SK-N-SH (cell line): Measurements from ENCODE around the gene C3orf85. TPM values are rescaled to one million over a fixed set of nuclear protein-coding genes. Genes with fewer than 3 reads are reported as not detected.

Experiments used
- CTCF ChIA-PET: fragments of 300-600, 350-600 bp; formaldehyde crosslinking; extraction: SDS; loops from one replicate; lab custom pipeline; 2021; lab: Yijun Ruan, JAX
- POLR2A ChIA-PET: fragments of 350-600 bp; sonication (Branson Sonifier 250); formaldehyde crosslinking; extraction: SDS; loops from one replicate; lab custom pipeline; 2020; ENCODE audit warnings: antibody characterized with exemption, inconsistent platforms; lab: Yijun Ruan, JAX
- DNase-seq: peaks from one replicate; pipeline ENCODE4 v3.0.0; 2012
- H2AFZ ChIP-seq: fragments of 200-600 bp; sonication (generic); 2 replicates; pipeline ENCODE4 v1.8.1; 2016; ENCODE audit warnings: antibody characterized with exemption, mild to moderate bottlenecking, low read depth
- H3F3A ChIP-seq: fragments of 200-600 bp; sonication (generic); replicated peaks from 2 replicates; pipeline ENCODE3; 2016; ENCODE audit warnings: antibody characterized with exemption, mild to moderate bottlenecking; ENCODE audit not compliant: insufficient read depth
- H3K27ac ChIP-seq, 2 experiments: fragments of 200-500 bp in 1 of 2; fragments of 200-600 bp in 1 of 2; sonication (Bioruptor generic) in 1 of 2; sonication (generic), shearing (Covaris generic) in 1 of 2; 2 replicates each; pipeline versions ENCODE4 v1.5.1 to v1.6.1; 2014 to 2016; ENCODE audit warnings: low read depth in 2 of 2, inconsistent platforms in 1 of 2, low read length in 1 of 2, mild to moderate bottlenecking in 1 of 2, mixed read lengths in 1 of 2
- H3K27me3 ChIP-seq: fragments of 200-600 bp; sonication (generic), shearing (Covaris generic); 2 replicates; pipeline ENCODE4 v1.6.1; 2016; ENCODE audit warnings: mixed run types; ENCODE audit not compliant: insufficient read depth
- H3K36me3 ChIP-seq, 2 experiments: fragments of 200-500 bp in 1 of 2; fragments of 200-600 bp in 1 of 2; sonication (Bioruptor generic) in 1 of 2; sonication (generic) in 1 of 2; replicated peaks in 1 of 2; 2 replicates each; pipeline versions ENCODE3 to v1.5.1; 2014 to 2016; ENCODE audit warnings: low read length in 1 of 2, mild to moderate bottlenecking in 1 of 2; ENCODE audit not compliant: insufficient read depth in 2 of 2, control insufficient read depth in 1 of 2
- H3K4me1 ChIP-seq, 2 experiments: fragments of 200-500 bp in 1 of 2; fragments of 200-600 bp in 1 of 2; sonication (Bioruptor generic) in 1 of 2; sonication (generic), shearing (Covaris generic) in 1 of 2; 2 replicates each; pipeline versions ENCODE4 v1.5.1 to v1.6.1; 2014 to 2016; ENCODE audit warnings: low read depth in 1 of 2, low read length in 1 of 2, mixed run types in 1 of 2; ENCODE audit not compliant: insufficient read depth in 2 of 2, control insufficient read depth in 1 of 2
- H3K4me2 ChIP-seq: fragments of 200-600 bp; sonication (generic), shearing (Covaris generic); 2 replicates; pipeline ENCODE4 v1.6.1; 2017; ENCODE audit warnings: mixed run types
- H3K4me3 ChIP-seq, 2 experiments: fragments of 200-500 bp in 1 of 2; fragments of 200-600 bp in 1 of 2; sonication (Bioruptor generic) in 1 of 2; sonication (generic), shearing (Covaris generic) in 1 of 2; 2 replicates each; pipeline versions ENCODE4 v1.5.1 to v1.8.1; 2014 to 2016; ENCODE audit warnings: low read depth in 2 of 2, inconsistent platforms in 1 of 2, low read length in 1 of 2, mild to moderate bottlenecking in 1 of 2, mixed read lengths in 1 of 2, moderate library complexity in 1 of 2
- H3K79me2 ChIP-seq: fragments of 200-600 bp; sonication (generic); 2 replicates; pipeline ENCODE4 v1.8.1; 2017; ENCODE audit warnings: mild to moderate bottlenecking; ENCODE audit not compliant: insufficient read depth
- H3K9ac ChIP-seq: fragments of 200-600 bp; sonication (generic); 2 replicates; pipeline ENCODE4 v1.6.1; 2017; ENCODE audit warnings: mixed run types
- H3K9me2 ChIP-seq: fragments of 200-600 bp; sonication (generic); 2 replicates; pipeline ENCODE4 v1.6.1; 2017; ENCODE audit warnings: mixed run types
- H3K9me3 ChIP-seq: fragments of 200-600 bp; sonication (generic); 2 replicates; pipeline ENCODE4 v1.6.1; 2017; ENCODE audit warnings: mixed run types, mild to moderate bottlenecking, moderate library complexity
- H4K20me1 ChIP-seq: fragments of 200-600 bp; sonication (generic); 2 replicates; pipeline ENCODE4 v1.6.1; 2017; ENCODE audit warnings: mild to moderate bottlenecking, mixed run types; ENCODE audit not compliant: insufficient read depth
- CHD2 ChIP-seq: fragments of 150-350 bp; IDR thresholded peaks from 2 replicates; pipeline ENCODE4 v1.6.1; 2018; ENCODE audit warnings: low read length; ENCODE audit not compliant: partially characterized antibody
- ELF1 ChIP-seq: IDR thresholded peaks from 2 replicates; pipeline ENCODE4 v1.4.0; 2012
- EZH2phosphoT487 ChIP-seq: fragments of 200-600 bp; sonication (generic); IDR thresholded peaks from 2 replicates; pipeline ENCODE4 v1.6.1; 2017; ENCODE audit warnings: low read depth, mixed run types, mild to moderate bottlenecking, antibody characterized with exemption, moderate library complexity, borderline replicate concordance
- FOXJ3 ChIP-seq: sonication (generic); formaldehyde crosslinking; IDR thresholded peaks from 2 replicates; pipeline ENCODE4 v1.5.1; 2020; ENCODE audit warnings: mild to moderate bottlenecking, missing genetic modification reagents
- GABPA ChIP-seq: IDR thresholded peaks from 2 replicates; pipeline ENCODE4 v1.4.0; 2012; ENCODE audit warnings: low read depth, mild to moderate bottlenecking
- IRF3 ChIP-seq: fragments of 150-350 bp; IDR thresholded peaks from 2 replicates; pipeline ENCODE4 v1.6.1; 2016; ENCODE audit warnings: mild to moderate bottlenecking, low read depth, low read length
- MAX ChIP-seq: IDR thresholded peaks from 2 replicates; pipeline ENCODE4 v1.4.0; 2012; ENCODE audit warnings: low read depth
- MEF2A ChIP-seq: IDR thresholded peaks from 2 replicates; pipeline ENCODE4 v1.4.0; 2012; ENCODE audit warnings: low read depth, borderline replicate concordance
- NRF1 ChIP-seq: IDR thresholded peaks from 2 replicates; pipeline ENCODE4 v1.6.1; 2012; ENCODE audit warnings: low read depth, mild to moderate bottlenecking, low read length
- PBX3 ChIP-seq: IDR thresholded peaks from 2 replicates; pipeline ENCODE4; 2012
- POLR2AphosphoS5 ChIP-seq: IDR thresholded peaks from 2 replicates; pipeline ENCODE4 v1.6.1; 2012; ENCODE audit warnings: low read depth, low read length
- RAD21 ChIP-seq: IDR thresholded peaks from 2 replicates; pipeline ENCODE4 v1.6.1; 2012; ENCODE audit warnings: mild to moderate bottlenecking, low read length
- REST ChIP-seq: IDR thresholded peaks from 2 replicates; pipeline ENCODE4 v1.6.1; 2012; ENCODE audit warnings: mild to moderate bottlenecking, low read depth, low read length, moderate library complexity
- RFX5 ChIP-seq: IDR thresholded peaks from 2 replicates; pipeline ENCODE4 v1.6.1; 2012; ENCODE audit warnings: mild to moderate bottlenecking, improper control_type of control experiment, low read length
- TCF12 ChIP-seq: IDR thresholded peaks from 2 replicates; pipeline ENCODE4 v1.4.0; 2012
- USF1 ChIP-seq: IDR thresholded peaks from 2 replicates; pipeline ENCODE4 v1.4.0; 2012; ENCODE audit warnings: low read depth, borderline replicate concordance
- YY1 ChIP-seq: IDR thresholded peaks from 2 replicates; pipeline ENCODE4 v1.4.0; 2012; ENCODE audit warnings: low read depth, mild to moderate bottlenecking
- ZBTB33 ChIP-seq: IDR thresholded peaks from 2 replicates; pipeline ENCODE4 v1.4.0; 2012; ENCODE audit warnings: low read depth, borderline replicate concordance
- WGBS: methylation state at CpG from one replicate; pipeline ENCODE4 v1.1.6; 2017; ENCODE audit warnings: low lambda C conversion rate; 5-methylcytosine and 5-hydroxymethylcytosine counted together
- polyA plus RNA-seq, 3 experiments: library from polyadenylated mRNA; depleted of rRNA; stranded (reverse); fragments of >200 nt; gene quantifications; 2 replicates each; pipeline ENCODE4 v1.2.3, GENCODE V29; 2012

The C3orf85 gene
- polyA plus RNA-seq, 1 of the 3 experiments (the other 2 are of a cell fraction), result not detected

- TF ChIP-seq NRF1 (no peak), TCF12 (no peak), POLR2AphosphoS5 (no peak), USF1 (no peak), PBX3 (no peak), REST (no peak), GABPA (no peak), IRF3 (no peak), MEF2A (no peak), RAD21 (no peak), RFX5 (no peak), CHD2 (no peak), ELF1 (no peak), YY1 (no peak), MAX (no peak), EZH2phosphoT487 (no peak), ZBTB33 (no peak), FOXJ3 (no peak)
- Histone ChIP-seq H3K79me2 (no peaks in the 10 kb centered on the region), H3K4me2 (no peak overlapping the region), H3K9me3 (no peaks in the 10 kb centered on the region), H3K4me3 (no peak overlapping the region), H3K9ac (no peak overlapping the region), H3K4me1 (no peaks in the 10 kb centered on the region), H3K27me3 (no peaks in the 10 kb centered on the region), H3F3A (no peaks in the 10 kb centered on the region), H3K9me2 (no peaks in the 10 kb centered on the region), H2AFZ (no peak overlapping the region), H4K20me1 (no peaks in the 10 kb centered on the region), H3K36me3 (no peaks in the 10 kb centered on the region), H3K27ac (no peak overlapping the region)
- ChIA-PET POLR2A (no interaction called here), CTCF (no interaction called here)
- 55% methylated on average over 4 of the region's 4 CpGs for WGBS
- no peak for DNase-seq
These were observed 15.8 kb downstream of the C3orf85 start for GRCh38 chr3:109152320-109152719.
